HG02798 (cell line): ENCODE measurements around the gene CLEC2D.
"Not testable (repeated sequence)": the region's sequence is repeated elsewhere in the genome, so short reads cannot be mapped to it uniquely, and the experiment has no call there.

ENCODE experiments used
- ATAC-seq: cut with Tn5 transposase; IDR thresholded peaks from one replicate; pipeline ENCODE4 v1.9.1; 2021; ENCODE audit warnings: mild to moderate bottlenecking; ENCODE audit not compliant: unreplicated experiment, poor library complexity

Gene CLEC2D

DNA sequence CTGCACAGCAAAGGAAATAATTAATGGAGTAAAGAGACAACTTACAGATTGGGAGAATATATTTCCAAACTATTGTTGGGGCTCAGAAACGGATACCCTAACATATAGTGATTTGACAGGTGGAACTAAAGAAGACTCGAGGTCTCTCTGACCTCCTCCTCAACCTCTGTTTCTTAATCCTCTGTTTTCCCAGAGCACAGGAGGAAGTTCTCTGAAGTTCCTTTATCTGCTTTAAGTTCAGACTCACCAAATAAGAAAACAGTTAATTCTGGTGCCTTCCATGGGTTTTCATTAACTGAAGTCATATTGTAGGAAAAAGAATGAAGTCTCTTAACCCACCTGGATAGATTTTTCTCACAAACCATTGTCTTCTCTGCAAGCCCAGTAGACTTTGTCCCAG is 29.2 kb downstream of the CLEC2D start:
- no peak for ATAC-seq

GRCh38 chr12:9699269-9699897 is 29.9 kb downstream of the CLEC2D start:
- ATAC-seq, result no peak

- no peak for ATAC-seq
Measured at GRCh38 chr12:9699898-9700605, 30.5 kb downstream of the CLEC2D start.

DNA sequence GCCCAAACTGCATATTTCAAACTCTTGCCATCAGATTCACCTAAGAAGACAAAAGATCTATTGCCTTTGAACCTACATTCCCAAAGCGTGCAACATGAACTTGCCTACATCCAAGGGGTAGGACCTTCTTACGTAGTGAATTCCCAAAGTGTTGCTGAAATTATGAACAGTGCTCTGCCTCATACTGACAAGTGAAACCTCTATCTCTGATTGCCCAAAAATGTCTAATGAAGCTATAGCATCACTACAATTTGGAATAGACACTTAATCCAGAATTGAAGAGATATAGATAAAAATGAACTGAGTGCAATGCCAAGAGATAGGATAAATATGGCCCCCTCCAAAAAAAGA is 31.1 kb downstream of the CLEC2D start:
- ATAC-seq, result no peak

DNA sequence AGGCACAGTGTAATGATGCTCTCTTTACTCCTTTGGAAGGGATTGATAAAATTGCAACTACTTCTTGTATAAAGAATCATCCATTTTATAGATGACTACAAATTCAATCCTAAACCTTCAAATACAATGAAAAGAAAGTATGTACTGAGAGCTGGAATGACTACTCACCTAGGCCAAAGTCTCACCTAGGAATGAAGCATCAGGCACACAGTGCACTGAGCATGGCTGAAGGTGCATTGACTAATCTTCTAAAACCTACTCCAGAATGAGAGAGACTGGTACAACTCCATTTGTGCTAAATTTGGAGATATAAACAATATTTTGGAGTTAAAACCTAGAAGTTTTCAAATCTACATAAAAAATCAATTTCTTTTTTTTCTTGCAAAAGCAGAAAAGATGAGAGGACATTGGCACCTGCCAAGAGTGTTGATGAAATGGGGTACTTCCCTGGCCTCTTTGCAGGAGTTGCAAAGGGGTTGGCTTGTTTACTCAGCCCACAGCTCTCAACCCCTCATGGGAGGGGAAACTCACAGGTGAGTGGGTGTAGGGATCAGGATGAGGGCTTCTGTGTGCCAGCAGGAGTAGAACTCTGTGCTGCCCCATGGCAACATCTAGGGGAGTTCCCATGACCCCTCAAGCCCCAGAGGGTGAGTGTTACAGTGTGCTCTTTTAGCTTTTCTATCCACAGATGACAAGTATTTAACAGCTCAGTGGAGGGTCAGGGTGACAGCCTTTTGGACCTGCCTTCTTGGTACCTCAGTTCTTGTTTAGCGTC is 32.1 kb downstream of the CLEC2D start:
- ATAC-seq, result no peak

GRCh38 chr12:9702255-9702654 is 32.7 kb downstream of the CLEC2D start:
- no peak for ATAC-seq

DNA sequence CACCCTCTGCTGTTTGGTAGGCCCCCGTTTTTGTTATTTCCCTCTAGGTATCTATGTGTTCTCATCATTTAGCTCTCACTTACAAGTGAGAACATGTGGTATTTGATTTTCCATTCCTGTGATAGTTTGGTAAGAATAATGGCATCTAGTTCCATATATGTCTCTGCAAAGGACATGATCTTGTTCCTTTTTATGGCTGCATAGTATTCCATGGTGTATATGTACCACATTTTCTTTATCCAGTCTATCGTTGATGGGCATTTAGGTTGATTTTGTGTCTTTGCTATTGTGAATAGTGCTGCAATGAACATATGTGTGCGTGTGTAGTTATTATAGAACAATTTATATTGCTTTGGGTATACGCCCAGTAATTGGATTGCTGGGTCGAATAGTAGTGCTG is 35.0 kb downstream of the CLEC2D start:
- not testable (repeated sequence) for ATAC-seq

DNA sequence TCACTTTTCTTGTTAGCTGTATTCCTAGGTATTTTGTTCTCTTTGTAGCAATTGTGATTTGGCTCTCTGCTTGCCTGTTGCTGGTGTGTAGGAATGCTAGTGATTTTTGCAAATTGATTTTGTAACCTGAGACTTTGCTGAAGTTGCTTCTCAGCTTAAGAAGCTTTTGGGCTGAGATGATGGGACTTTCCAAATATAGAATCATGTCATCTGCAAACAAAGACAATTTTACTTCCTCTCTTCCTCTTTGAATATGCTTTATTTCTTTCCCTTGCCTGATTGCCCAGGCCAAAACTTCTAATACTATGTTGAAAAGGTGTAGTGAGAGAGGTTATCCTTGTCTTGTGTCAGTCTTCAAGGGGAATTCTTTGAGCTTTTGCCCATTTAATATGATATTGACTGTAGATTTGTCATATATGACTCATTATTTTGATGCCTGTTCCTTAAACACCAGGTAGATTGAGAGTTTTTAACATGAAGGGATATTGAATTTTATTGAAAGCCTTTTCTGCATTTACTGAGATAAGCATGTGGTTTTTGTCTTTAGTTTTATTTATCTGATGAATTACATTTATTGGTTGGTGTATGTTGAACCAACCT is 36.7 kb downstream of the CLEC2D start:
- no peak for ATAC-seq

DNA sequence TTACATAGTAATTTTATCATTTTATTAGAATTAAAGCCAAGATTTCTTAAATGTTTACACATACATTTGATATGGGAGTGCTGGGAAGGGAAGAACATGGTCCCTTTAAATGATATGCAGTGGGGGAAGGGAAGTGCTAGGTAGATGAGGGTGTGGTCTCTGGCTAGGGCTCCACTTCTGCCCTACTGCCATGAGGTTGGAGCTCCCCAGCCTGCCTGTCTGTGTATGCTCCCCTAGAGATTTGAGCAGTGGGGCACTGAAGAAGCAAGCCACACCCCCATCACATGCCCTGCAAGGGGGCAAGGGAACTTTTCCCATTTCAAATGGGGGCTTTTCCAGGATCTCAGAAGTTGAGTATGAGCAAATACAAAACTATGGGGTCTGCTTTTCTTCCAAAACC is 37.8 kb downstream of the CLEC2D start:
- no peak for ATAC-seq

DNA sequence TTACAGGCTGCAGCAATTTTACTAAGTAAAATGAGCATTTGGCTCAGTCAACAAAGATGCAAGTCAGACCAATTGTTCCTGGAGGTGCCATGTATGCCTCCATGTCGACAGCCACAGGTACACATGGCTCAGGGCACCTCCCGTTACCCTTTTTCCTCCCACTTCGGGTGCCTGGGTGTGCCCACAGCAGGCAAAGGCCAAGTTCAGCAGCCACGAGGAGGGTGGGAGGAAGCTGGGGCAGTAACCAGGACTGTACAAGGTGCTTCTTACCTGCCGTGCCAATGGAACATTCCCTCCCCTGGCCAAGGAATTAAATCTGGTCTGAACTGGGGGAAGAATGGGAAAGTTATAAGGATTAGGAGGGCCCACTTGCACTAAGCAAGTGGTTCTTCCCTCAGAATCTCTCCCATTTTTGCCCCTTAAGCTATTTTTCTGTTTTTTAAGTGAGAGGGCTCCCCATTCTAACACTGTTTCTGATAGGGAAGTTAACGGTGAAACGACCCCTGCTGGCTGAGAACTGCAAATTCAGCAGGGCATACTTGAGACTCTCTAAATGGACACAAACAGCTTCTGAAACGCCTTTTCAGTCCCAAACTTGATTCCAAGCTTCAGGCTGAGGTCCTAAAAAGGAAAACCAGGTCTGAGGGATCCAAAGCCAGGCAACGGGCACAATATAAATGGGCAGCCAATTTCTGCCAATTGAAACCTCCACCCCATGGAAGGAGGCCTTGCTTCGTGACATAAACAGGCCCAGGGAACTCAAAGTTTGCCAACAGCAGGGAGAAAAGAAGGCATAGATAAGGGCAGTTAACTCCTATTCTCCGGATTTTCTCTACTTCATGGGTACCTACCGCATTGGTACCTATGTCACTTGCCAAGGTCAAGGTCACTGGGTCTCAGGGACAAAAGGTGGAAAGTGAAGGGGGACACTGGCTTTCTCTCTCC is 38.6 kb downstream of the CLEC2D start:
- no peak for ATAC-seq

DNA sequence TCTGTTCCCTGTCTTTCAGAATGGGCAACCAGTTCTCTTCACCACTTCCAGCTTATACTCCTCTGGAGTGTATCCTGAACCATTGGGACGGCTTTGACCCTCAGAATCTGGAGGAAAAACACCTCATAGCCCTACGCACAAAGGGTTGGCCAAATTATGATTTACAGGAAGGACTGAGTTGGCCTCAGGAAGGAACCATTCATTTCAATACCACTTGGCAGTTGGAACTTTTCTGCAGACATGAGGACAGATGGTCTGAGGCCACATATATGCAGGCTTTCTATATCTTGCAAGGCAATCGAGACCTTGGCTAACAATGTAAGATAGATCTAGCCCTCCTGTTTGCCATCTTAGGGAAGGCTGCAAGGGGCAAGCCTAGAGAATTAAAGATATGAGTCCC is 39.3 kb downstream of the CLEC2D start:
- no peak for ATAC-seq

- ATAC-seq, result no peak
Measured at GRCh38 chr12:9710584-9711375, 41.3 kb downstream of the CLEC2D start.

GRCh38 chr12:9711664-9712063 is 42.2 kb downstream of the CLEC2D start:
- no peak for ATAC-seq

DNA sequence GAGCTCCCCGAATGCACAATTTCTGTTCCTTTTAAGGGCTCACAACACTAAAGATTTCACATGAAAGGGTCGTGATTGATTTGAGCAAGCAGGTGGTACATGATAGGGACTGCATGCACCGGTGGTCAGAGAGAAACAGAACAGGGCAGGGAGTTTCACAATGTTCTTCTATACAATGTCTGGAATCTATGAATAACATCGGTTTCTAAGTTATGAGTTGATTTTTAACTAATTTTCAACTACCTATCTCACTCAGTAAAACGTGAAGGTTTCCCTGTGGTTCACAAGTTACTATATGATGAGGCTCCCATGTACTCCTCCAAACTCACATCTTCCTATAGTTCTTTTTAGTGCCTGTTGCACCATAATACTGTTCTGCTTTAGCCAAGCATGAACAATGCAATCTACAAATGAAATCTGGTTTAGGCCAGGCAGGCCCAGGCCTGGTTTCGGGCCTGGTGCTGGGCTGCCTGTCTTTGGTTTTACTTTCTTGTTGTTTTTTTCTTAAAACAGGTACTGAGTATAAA is 43.6 kb downstream of the CLEC2D start:
- peak; percentile 69 for ATAC-seq

DNA sequence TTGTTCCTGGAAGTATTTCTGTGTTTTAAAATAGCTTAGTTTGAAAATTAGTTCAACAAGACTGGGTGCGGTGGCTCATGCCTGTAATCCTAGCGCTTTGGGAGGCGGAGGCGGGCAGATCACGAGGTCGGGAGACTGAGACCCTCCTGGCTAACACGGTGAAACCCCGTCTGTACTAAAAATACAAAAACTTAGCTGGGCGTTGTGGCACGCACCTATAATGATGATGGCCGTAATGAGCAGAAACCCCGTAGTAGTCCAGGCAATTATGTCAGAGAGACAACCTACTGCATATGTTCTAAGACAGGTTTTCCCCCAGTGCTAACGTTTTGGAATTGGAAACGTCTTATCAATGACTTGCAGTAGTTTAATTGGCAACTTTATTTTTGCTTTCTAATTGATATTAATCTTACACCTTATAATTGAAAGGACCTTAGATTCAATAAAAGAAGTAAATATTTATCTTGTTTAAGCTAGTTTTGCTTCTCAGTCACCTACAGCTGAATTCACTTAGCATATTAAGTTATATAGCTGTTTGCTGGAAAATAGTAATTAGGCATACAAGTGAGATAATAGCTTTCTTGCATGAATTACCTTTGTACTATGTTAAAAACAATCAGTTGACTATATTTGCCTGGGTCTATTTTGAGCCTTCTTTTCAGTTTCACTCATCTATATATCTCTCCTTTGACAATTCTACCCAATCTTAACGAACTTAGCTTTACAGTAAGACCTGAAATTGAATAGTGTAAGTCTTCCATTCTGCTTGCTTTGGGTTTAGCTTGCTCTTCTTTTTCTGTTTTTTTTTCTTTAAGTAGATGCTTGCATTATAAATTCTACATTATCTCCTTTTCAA is 47.8 kb downstream of the CLEC2D start:
- no peak for ATAC-seq

GRCh38 chr12:9718968-9719367 is 49.5 kb downstream of the CLEC2D start:
- peak; percentile 27 for ATAC-seq

GRCh38 chr12:9719790-9720189 is 50.3 kb downstream of the CLEC2D start:
- ATAC-seq, result no peak
